HG02852 (cell line): ENCODE data around the gene CCDC7.
"Not testable (repeated sequence)": the region's sequence is repeated elsewhere in the genome, so short reads cannot be mapped to it uniquely, and the experiment has no call there.

Experiments
- ATAC-seq: cut with Tn5 transposase; IDR thresholded peaks from one replicate; pipeline ENCODE4 v1.9.1; 2021; ENCODE audit warnings: mild to moderate bottlenecking, moderate library complexity; ENCODE audit not compliant: unreplicated experiment

Gene CCDC7

GRCh38 chr10:32687116-32687515 lies 241.2 kb downstream of the CCDC7 start:
- no peak for ATAC-seq

GRCh38 chr10:32687546-32687945 lies 241.6 kb downstream of the CCDC7 start:
- no peak for ATAC-seq

- ATAC-seq: no peak
Measured at GRCh38 chr10:32692174-32692573, 246.2 kb downstream of the CCDC7 start.

- ATAC-seq: no peak
Measured at GRCh38 chr10:32693441-32693979, 247.6 kb downstream of the CCDC7 start.

GRCh38 chr10:32699683-32700082 lies 253.7 kb downstream of the CCDC7 start:
- ATAC-seq: not testable (repeated sequence)

GRCh38 chr10:32713560-32713959 lies 267.6 kb downstream of the CCDC7 start:
- ATAC-seq: no peak

GRCh38 chr10:32731527-32731926 lies 285.6 kb downstream of the CCDC7 start:
- ATAC-seq: no peak

GRCh38 chr10:32738958-32739357 lies 293.0 kb downstream of the CCDC7 start:
- ATAC-seq: no peak

GRCh38 chr10:32744321-32744720 lies 298.4 kb downstream of the CCDC7 start:
- no peak for ATAC-seq

GRCh38 chr10:32746869-32747268 lies 300.9 kb downstream of the CCDC7 start:
- ATAC-seq: no peak

GRCh38 chr10:32751582-32751981 lies 305.6 kb downstream of the CCDC7 start:
- no peak for ATAC-seq

GRCh38 chr10:32754900-32755299 lies 309.0 kb downstream of the CCDC7 start:
- not testable (repeated sequence) for ATAC-seq

- ATAC-seq: no peak
Measured at GRCh38 chr10:32771217-32771616, 325.3 kb downstream of the CCDC7 start.

GRCh38 chr10:32773105-32773504 lies 327.2 kb downstream of the CCDC7 start:
- no peak for ATAC-seq

GRCh38 chr10:32786968-32787367 lies 341.0 kb downstream of the CCDC7 start:
- ATAC-seq: no peak

- no peak for ATAC-seq
Measured at GRCh38 chr10:32787690-32788284, 341.8 kb downstream of the CCDC7 start.

- no peak for ATAC-seq
Measured at GRCh38 chr10:32788359-32788758, 342.4 kb downstream of the CCDC7 start.

- ATAC-seq: no peak
Measured at GRCh38 chr10:32790483-32790882, 344.5 kb downstream of the CCDC7 start.

- no peak for ATAC-seq
Measured at GRCh38 chr10:32793033-32793432, 347.1 kb downstream of the CCDC7 start.

- no peak for ATAC-seq
Measured at GRCh38 chr10:32795598-32796183, 349.8 kb downstream of the CCDC7 start.

GRCh38 chr10:32797393-32797792 lies 351.5 kb downstream of the CCDC7 start:
- not testable (repeated sequence) for ATAC-seq

GRCh38 chr10:32846974-32847373 lies 401.0 kb downstream of the CCDC7 start:
- ATAC-seq: no peak

GRCh38 chr10:32851301-32851700 lies 405.4 kb downstream of the CCDC7 start:
- no peak for ATAC-seq
